Measurements from ENCODE around the gene KIDINS220. TPM values are rescaled to one million over a fixed set of nuclear protein-coding genes. Genes with fewer than 3 reads are reported as not detected.
A peak's percentile ranks its signal among the peaks of the same experiment; 100 is the strongest.

The KIDINS220 gene
- total and polyA plus RNA-seq, 2 of the 13 experiments (the other 11 are each of a cell fraction or from before 2014, with no cell fraction given): 25.2 to 32.3 TPM

GRCh38 chr2:8821276-8822217 lies 15.9 kb downstream of the KIDINS220 start (continued):
- no peak for TF ChIP-seq ZNF276 (CRISPR knock-in tag; IDR thresholded peaks at IDR 0.05; ENCODE audit: low read depth)
- TF ChIP-seq ZNF225 (CRISPR knock-in tag; IDR thresholded peaks at IDR 0.05): no peak
- TF ChIP-seq ZSCAN12 (CRISPR knock-in tag; IDR thresholded peaks at IDR 0.05): no peak
- TF ChIP-seq ESRRA (CRISPR knock-in tag; IDR thresholded peaks at IDR 0.05; ENCODE audit: low read depth): no peak
- TF ChIP-seq ZNF430 (CRISPR knock-in tag; IDR thresholded peaks at IDR 0.05): no peak
- TF ChIP-seq GRHL1 (CRISPR knock-in tag; conservative IDR thresholded peaks at IDR 0.05): no peak
- TF ChIP-seq ZNF883 (CRISPR knock-in tag; IDR thresholded peaks at IDR 0.05; ENCODE audit: not compliant biosample characterization): no peak
- TF ChIP-seq ZMAT3 (CRISPR knock-in tag; conservative IDR thresholded peaks at IDR 0.05): no peak
- no peak for TF ChIP-seq ZNF547 (CRISPR knock-in tag; IDR thresholded peaks at IDR 0.05)
- TF ChIP-seq PHF8 (CRISPR knock-in tag; IDR thresholded peaks at IDR 0.05): no peak
- TF ChIP-seq ZNF556 (CRISPR knock-in tag; IDR thresholded peaks at IDR 0.05; ENCODE audit: borderline replicate concordance): no peak
- TF ChIP-seq ZBED4 (CRISPR knock-in tag; IDR thresholded peaks at IDR 0.05; ENCODE audit: borderline replicate concordance): no peak
- no peak for TF ChIP-seq ZNF788 (CRISPR knock-in tag; IDR thresholded peaks at IDR 0.05; ENCODE audit: borderline replicate concordance)
- TF ChIP-seq, protein P1, sequence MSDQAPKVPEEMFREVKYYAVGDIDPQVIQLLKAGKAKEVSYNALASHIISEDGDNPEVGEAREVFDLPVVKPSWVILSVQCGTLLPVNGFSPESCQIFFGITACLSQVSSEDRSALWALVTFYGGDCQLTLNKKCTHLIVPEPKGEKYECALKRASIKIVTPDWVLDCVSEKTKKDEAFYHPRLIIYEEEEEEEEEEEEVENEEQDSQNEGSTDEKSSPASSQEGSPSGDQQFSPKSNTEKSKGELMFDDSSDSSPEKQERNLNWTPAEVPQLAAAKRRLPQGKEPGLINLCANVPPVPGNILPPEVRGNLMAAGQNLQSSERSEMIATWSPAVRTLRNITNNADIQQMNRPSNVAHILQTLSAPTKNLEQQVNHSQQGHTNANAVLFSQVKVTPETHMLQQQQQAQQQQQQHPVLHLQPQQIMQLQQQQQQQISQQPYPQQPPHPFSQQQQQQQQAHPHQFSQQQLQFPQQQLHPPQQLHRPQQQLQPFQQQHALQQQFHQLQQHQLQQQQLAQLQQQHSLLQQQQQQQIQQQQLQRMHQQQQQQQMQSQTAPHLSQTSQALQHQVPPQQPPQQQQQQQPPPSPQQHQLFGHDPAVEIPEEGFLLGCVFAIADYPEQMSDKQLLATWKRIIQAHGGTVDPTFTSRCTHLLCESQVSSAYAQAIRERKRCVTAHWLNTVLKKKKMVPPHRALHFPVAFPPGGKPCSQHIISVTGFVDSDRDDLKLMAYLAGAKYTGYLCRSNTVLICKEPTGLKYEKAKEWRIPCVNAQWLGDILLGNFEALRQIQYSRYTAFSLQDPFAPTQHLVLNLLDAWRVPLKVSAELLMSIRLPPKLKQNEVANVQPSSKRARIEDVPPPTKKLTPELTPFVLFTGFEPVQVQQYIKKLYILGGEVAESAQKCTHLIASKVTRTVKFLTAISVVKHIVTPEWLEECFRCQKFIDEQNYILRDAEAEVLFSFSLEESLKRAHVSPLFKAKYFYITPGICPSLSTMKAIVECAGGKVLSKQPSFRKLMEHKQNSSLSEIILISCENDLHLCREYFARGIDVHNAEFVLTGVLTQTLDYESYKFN (CRISPR knock-in tag; conservative IDR thresholded peaks at IDR 0.05): no peak
- TF ChIP-seq NR2F2 (IDR thresholded peaks at IDR 0.05; ENCODE audit: borderline replicate concordance, low read depth): no peak
- no peak for TF ChIP-seq NFATC3 (CRISPR knock-in tag; IDR thresholded peaks at IDR 0.05)
- TF ChIP-seq ZNF292 (CRISPR knock-in tag; IDR thresholded peaks at IDR 0.05; ENCODE audit: borderline replicate concordance, low read depth): peak; percentile 73; the same call in 1 of the 2 replicates

Measured in HepG2 (cell line).